HepG2 (cell line): ENCODE measurements around the gene LRRC27. TPM values are rescaled to one million over a fixed set of nuclear protein-coding genes. Genes with fewer than 3 reads are reported as not detected.

Source experiments
- ATRX ChIP-seq: sonication (generic); formaldehyde crosslinking; IDR thresholded peaks from 2 replicates; pipeline ENCODE4 v1.4.0; 2020; ENCODE audit warnings: missing genetic modification reagents, borderline replicate concordance
- KDM4B ChIP-seq: sonication (generic); formaldehyde crosslinking; IDR thresholded peaks from 2 replicates; pipeline ENCODE4 v1.4.0; 2020; ENCODE audit warnings: missing genetic modification reagents
- NR1H2 ChIP-seq: sonication (generic); formaldehyde crosslinking; IDR thresholded peaks from 2 replicates; pipeline ENCODE4 v1.8.1; 2022; ENCODE audit warnings: low read depth, missing genetic modification reagents, borderline replicate concordance
- ZNF335 ChIP-seq: sonication (generic); formaldehyde crosslinking; IDR thresholded peaks from 2 replicates; pipeline ENCODE4 v1.4.0; 2020; ENCODE audit warnings: missing genetic modification reagents
- polyA plus RNA-seq, 8 experiments: library from polyadenylated mRNA; depleted of rRNA in 3 of 8; stranded (reverse) in 7 of 8; unstranded in 1 of 8; fragments of >200 nt; fragmentation: Illumina TruSeq in 4 of 8; extraction: Trizol in 4 of 8; gene quantifications; 2 replicates each; pipeline versions ENCODE4 v1.2.1 to v1.2.3, GENCODE V29; 2011 to 2016; ENCODE audit warnings: low read depth in 4 of 8, missing spikeins in 1 of 8, mixed read lengths in 1 of 8; ENCODE audit not compliant: insufficient read depth in 1 of 8
- total RNA-seq, 5 experiments: library from RNA; depleted of rRNA; stranded (reverse); fragments of >200 nt; fragmentation: Illumina TruSeq; extraction: Trizol; gene quantifications; 2 replicates each; pipeline ENCODE4 v1.2.3, GENCODE V29; 2016; ENCODE audit warnings: low read depth in 1 of 5
- TF ChIP-seq, protein P1 (sequence below): sonication (generic); formaldehyde crosslinking; IDR thresholded peaks from one replicate; pipeline ENCODE4 v1.5.1; 2020; ENCODE audit warnings: mild to moderate bottlenecking, missing genetic modification reagents; ENCODE audit errors: not compliant biosample characterization

Gene LRRC27
- total and polyA plus RNA-seq, 2 of the 13 experiments (the other 11 are each of a cell fraction or from before 2014, with no cell fraction given): 4.2 to 4.6 TPM

DNA sequence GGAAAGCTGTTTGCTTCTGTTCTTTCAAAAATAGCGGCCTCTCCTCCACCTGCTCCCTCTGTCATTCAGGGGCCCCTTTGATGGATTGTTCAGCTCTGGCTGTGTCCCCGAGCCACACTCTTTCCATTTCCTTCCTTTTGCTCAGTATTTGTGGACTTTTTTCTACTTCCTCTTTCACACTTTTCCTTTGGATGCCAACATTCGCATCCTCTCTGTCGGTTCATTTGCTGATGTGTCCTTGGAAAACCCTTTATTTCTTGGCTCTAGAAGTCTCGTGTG is 53.3 kb downstream of the LRRC27 start (continued):
- TF ChIP-seq, protein P1, sequence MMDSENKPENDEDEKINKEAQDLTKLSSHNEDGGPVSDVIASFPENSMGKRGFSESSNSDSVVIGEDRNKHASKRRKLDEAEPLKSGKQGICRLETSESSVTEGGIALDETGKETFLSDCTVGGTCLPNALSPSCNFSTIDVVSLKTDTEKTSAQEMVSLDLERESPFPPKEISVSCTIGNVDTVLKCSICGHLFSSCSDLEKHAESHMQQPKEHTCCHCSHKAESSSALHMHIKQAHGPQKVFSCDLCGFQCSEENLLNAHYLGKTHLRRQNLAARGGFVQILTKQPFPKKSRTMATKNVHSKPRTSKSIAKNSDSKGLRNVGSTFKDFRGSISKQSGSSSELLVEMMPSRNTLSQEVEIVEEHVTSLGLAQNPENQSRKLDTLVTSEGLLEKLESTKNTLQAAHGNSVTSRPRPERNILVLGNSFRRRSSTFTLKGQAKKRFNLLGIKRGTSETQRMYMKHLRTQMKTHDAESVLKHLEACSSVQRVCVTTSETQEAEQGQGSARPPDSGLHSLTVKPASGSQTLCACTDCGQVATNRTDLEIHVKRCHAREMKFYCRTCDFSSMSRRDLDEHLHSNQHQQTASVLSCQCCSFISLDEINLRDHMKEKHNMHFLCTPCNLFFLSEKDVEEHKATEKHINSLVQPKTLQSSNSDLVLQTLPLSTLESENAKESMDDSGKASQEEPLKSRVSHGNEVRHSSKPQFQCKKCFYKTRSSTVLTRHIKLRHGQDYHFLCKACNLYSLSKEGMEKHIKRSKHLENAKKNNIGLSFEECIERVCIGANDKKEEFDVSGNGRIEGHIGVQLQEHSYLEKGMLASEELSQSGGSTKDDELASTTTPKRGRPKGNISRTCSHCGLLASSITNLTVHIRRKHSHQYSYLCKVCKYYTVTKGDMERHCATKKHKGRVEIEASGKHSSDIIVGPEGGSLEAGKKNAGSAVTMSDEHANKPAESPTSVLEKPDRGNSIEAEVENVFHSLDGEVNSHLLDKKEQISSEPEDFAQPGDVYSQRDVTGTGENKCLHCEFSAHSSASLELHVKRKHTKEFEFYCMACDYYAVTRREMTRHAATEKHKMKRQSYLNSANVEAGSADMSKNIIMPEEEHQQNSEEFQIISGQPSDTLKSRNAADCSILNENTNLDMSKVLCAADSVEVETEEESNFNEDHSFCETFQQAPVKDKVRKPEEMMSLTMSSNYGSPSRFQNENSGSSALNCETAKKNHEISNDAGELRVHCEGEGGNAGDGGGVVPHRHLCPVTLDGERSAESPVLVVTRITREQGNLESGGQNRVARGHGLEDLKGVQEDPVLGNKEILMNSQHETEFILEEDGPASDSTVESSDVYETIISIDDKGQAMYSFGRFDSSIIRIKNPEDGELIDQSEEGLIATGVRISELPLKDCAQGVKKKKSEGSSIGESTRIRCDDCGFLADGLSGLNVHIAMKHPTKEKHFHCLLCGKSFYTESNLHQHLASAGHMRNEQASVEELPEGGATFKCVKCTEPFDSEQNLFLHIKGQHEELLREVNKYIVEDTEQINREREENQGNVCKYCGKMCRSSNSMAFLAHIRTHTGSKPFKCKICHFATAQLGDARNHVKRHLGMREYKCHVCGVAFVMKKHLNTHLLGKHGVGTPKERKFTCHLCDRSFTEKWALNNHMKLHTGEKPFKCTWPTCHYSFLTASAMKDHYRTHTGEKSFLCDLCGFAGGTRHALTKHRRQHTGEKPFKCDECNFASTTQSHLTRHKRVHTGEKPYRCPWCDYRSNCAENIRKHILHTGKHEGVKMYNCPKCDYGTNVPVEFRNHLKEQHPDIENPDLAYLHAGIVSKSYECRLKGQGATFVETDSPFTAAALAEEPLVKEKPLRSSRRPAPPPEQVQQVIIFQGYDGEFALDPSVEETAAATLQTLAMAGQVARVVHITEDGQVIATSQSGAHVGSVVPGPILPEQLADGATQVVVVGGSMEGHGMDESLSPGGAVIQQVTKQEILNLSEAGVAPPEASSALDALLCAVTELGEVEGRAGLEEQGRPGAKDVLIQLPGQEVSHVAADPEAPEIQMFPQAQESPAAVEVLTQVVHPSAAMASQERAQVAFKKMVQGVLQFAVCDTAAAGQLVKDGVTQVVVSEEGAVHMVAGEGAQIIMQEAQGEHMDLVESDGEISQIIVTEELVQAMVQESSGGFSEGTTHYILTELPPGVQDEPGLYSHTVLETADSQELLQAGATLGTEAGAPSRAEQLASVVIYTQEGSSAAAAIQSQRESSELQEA: no peak
- TF ChIP-seq KDM4B (CRISPR knock-in tag): no peak
- no peak for TF ChIP-seq ATRX (CRISPR knock-in tag)
- TF ChIP-seq NR1H2 (CRISPR knock-in tag): no peak
- TF ChIP-seq ZNF335: no peak
